HepG2 (cell line): ENCODE data around the gene MAN2A2. TPM values are rescaled to one million over a fixed set of nuclear protein-coding genes. Genes with fewer than 3 reads are reported as not detected.

ENCODE experiments used
- ARNT2 ChIP-seq: sonication (generic); formaldehyde crosslinking; IDR thresholded peaks from 2 replicates; pipeline ENCODE4 v1.8.0; 2022; ENCODE audit warnings: mild to moderate bottlenecking, low read depth, missing genetic modification reagents, moderate library complexity
- ATM ChIP-seq: fragments of 450-650 bp; IDR thresholded peaks from 2 replicates; pipeline ENCODE4 v1.7.1; 2017; ENCODE audit warnings: mild to moderate bottlenecking, borderline replicate concordance
- GTF2F1 ChIP-seq: fragments of 150-350 bp; IDR thresholded peaks from 2 replicates; pipeline ENCODE4 v1.6.1; 2014; ENCODE audit warnings: low read length
- HOXA3 ChIP-seq: sonication (generic); formaldehyde crosslinking; IDR thresholded peaks from 2 replicates; pipeline ENCODE4 v1.5.0; 2020; ENCODE audit warnings: missing genetic modification reagents
- PAXIP1 ChIP-seq: sonication (generic); formaldehyde crosslinking; conservative IDR thresholded peaks from 2 replicates; pipeline ENCODE4 v1.4.0; 2020; ENCODE audit warnings: mild to moderate bottlenecking, missing genetic modification reagents, moderate library complexity
- PHF21A ChIP-seq: sonication (generic); formaldehyde crosslinking; IDR thresholded peaks from 2 replicates; pipeline ENCODE4 v1.5.0; 2020; ENCODE audit warnings: mild to moderate bottlenecking, missing genetic modification reagents
- RAD21 ChIP-seq: fragments of 450-650 bp; formaldehyde crosslinking; IDR thresholded peaks from 2 replicates; pipeline ENCODE4 v1.5.0; 2020; ENCODE audit warnings: mild to moderate bottlenecking
- RXRA ChIP-seq: sonication (generic); formaldehyde crosslinking; IDR thresholded peaks from 2 replicates; pipeline ENCODE4 v1.5.1; 2020; ENCODE audit warnings: missing genetic modification reagents
- SATB2 ChIP-seq: sonication (generic); formaldehyde crosslinking; IDR thresholded peaks from 2 replicates; pipeline ENCODE4 v1.5.0; 2020; ENCODE audit warnings: missing genetic modification reagents
- SP2 ChIP-seq: sonication (generic); formaldehyde crosslinking; IDR thresholded peaks from 2 replicates; pipeline ENCODE4 v1.5.1; 2020; ENCODE audit warnings: mild to moderate bottlenecking, missing genetic modification reagents
- SP5 ChIP-seq: IDR thresholded peaks from 2 replicates; pipeline ENCODE4 v1.6.1; 2016; ENCODE audit warnings: low read depth, borderline replicate concordance
- THAP7 ChIP-seq: sonication (generic); formaldehyde crosslinking; IDR thresholded peaks from 2 replicates; pipeline ENCODE4 v1.8.1; 2023; ENCODE audit warnings: mild to moderate bottlenecking, missing genetic modification reagents
- TOE1 ChIP-seq: sonication (generic); formaldehyde crosslinking; IDR thresholded peaks from 2 replicates; pipeline ENCODE4 v1.4.0; 2020; ENCODE audit warnings: mild to moderate bottlenecking, missing genetic modification reagents
- ZBTB21 ChIP-seq: sonication (generic); formaldehyde crosslinking; IDR thresholded peaks from 2 replicates; pipeline ENCODE4 v1.4.0; 2020; ENCODE audit warnings: missing genetic modification reagents
- ZBTB33 ChIP-seq: sonication (generic); formaldehyde crosslinking; IDR thresholded peaks from 2 replicates; pipeline ENCODE4 v1.4.0; 2020; ENCODE audit warnings: missing genetic modification reagents
- ZBTB34 ChIP-seq: sonication (generic); formaldehyde crosslinking; IDR thresholded peaks from 2 replicates; pipeline ENCODE4 v1.8.0; 2022; ENCODE audit warnings: mild to moderate bottlenecking, missing genetic modification reagents
- ZNF124 ChIP-seq: sonication (generic); formaldehyde crosslinking; IDR thresholded peaks from 2 replicates; pipeline ENCODE4 v1.4.0; 2020; ENCODE audit warnings: missing genetic modification reagents
- ZNF350 ChIP-seq: sonication (generic); formaldehyde crosslinking; IDR thresholded peaks from 2 replicates; pipeline ENCODE4 v1.4.0; 2020; ENCODE audit warnings: mild to moderate bottlenecking, low read depth, missing genetic modification reagents, borderline replicate concordance
- ZNF598 ChIP-seq: sonication (generic); formaldehyde crosslinking; IDR thresholded peaks from 2 replicates; pipeline ENCODE4 v1.5.1; 2020; ENCODE audit warnings: mild to moderate bottlenecking, missing genetic modification reagents, borderline replicate concordance
- ZNF766 ChIP-seq: sonication (generic); formaldehyde crosslinking; IDR thresholded peaks from 2 replicates; pipeline ENCODE4 v1.5.0; 2020; ENCODE audit warnings: missing genetic modification reagents, borderline replicate concordance
- polyA plus RNA-seq, 8 experiments: library from polyadenylated mRNA; depleted of rRNA in 3 of 8; stranded (reverse) in 7 of 8; unstranded in 1 of 8; fragments of >200 nt; fragmentation: Illumina TruSeq in 4 of 8; extraction: Trizol in 4 of 8; gene quantifications; 2 replicates each; pipeline versions ENCODE4 v1.2.1 to v1.2.3, GENCODE V29; 2011 to 2016; ENCODE audit warnings: low read depth in 4 of 8, missing spikeins in 1 of 8, mixed read lengths in 1 of 8; ENCODE audit not compliant: insufficient read depth in 1 of 8
- total RNA-seq, 5 experiments: library from RNA; depleted of rRNA; stranded (reverse); fragments of >200 nt; fragmentation: Illumina TruSeq; extraction: Trizol; gene quantifications; 2 replicates each; pipeline ENCODE4 v1.2.3, GENCODE V29; 2016; ENCODE audit warnings: low read depth in 1 of 5

MAN2A2 gene
- total and polyA plus RNA-seq, 2 of the 13 experiments (the other 11 are each of a cell fraction or from before 2014, with no cell fraction given), result 17.5 to 51.5 TPM

GRCh38 chr15:90931828-90932659 lies 28.9 kb downstream of the MAN2A2 start, which contains the start of gene HDDC3 (continued):
- TF ChIP-seq PAXIP1 (CRISPR knock-in tag), result no peak; the same call in 1 of the 2 replicates
- TF ChIP-seq ZNF766, result peak; percentile 18; the same call in 1 of the 2 replicates
- no peak for TF ChIP-seq SATB2
- TF ChIP-seq ZBTB21 (CRISPR knock-in tag), result peak; percentile 28; the same call in 1 of the 2 replicates
- peak; percentile 48; the same call in 1 of the 2 replicates for TF ChIP-seq ARNT2 (CRISPR knock-in tag)
- TF ChIP-seq RXRA (CRISPR knock-in tag), result no peak; the same call in none of the 2 replicates
- TF ChIP-seq PHF21A (CRISPR knock-in tag), result peak; percentile 71
- peak; percentile 69; the same call in 1 of the 2 replicates for TF ChIP-seq ZNF350 (CRISPR knock-in tag)
- TF ChIP-seq RAD21 (CRISPR knock-in tag), result peak; percentile 52; the same call in 1 of the 2 replicates
- TF ChIP-seq HOXA3 (CRISPR knock-in tag), result peak; percentile 85
- TF ChIP-seq ZBTB34 (CRISPR knock-in tag), result no peak
- TF ChIP-seq ZBTB33 (CRISPR knock-in tag), result peak; percentile 10; the same call in 1 of the 2 replicates
- TF ChIP-seq ZNF598, result no peak
- no peak for TF ChIP-seq GTF2F1
- no peak for TF ChIP-seq SP2 (CRISPR knock-in tag)
- TF ChIP-seq ZNF124, result peak; percentile 77; the same call in 1 of the 2 replicates
- peak; percentile 15; the same call in 1 of the 2 replicates for TF ChIP-seq SP5
- TF ChIP-seq THAP7 (CRISPR knock-in tag), result no peak
- no peak for TF ChIP-seq TOE1 (CRISPR knock-in tag)
- TF ChIP-seq ATM, result no peak
